ENCODE results near the gene DIS3L2.
A peak's percentile ranks its signal among the peaks of the same experiment; 100 is the strongest.

DNA sequence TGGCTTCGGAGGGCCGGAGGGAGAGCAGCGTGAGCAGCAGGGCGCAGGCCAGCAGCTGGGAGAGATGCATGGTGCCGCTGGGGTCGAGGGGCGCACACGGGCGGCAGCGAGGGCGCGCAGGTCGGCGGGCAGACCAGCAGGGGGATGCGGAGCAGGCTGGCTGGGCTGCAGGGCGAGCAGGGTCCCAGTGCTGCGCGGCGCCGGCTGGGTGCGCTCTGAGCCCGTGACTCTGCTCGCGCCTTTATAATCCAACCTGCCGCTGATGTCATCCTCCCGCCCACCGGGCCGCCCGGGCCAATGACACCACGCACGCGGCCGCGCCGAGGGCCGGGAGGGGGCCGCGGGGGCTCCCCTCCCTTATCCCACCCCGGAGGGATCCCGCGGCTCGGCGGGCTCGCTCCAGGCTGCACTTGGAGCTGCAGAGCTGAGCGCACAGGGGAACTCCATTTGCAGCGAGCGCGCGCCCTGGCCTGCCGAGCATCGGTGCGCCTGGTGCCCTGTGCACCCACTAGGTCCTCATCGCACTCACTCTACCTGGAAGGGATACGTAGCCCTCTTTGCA, 35.3 kb upstream of the DIS3L2 start, which contains the start of gene NPPC:
- TF ChIP-seq CTCF (IDR thresholded peaks at IDR 0.05): peak; percentile 62
- TF ChIP-seq ZFX (IDR thresholded peaks at IDR 0.05; ENCODE audit: borderline replicate concordance): no peak
